Parathyroid adenoma (tissue), 2 donors: ENCODE data around the gene ENPP6.
"Not testable (repeated sequence)": the region's sequence is repeated elsewhere in the genome, so short reads cannot be mapped to it uniquely, and the experiment has no call there.

Experiments
- H2AFZ ChIP-seq: fragments of 300-600 bp; sonication (generic); one replicate; pipeline ENCODE4 v1.7.0; 2017; ENCODE audit warnings: antibody characterized with exemption, mild to moderate bottlenecking
- H3K27ac ChIP-seq: fragments of 300-600 bp; sonication (generic); one replicate; pipeline ENCODE4 v1.7.0; 2017
- H3K27me3 ChIP-seq: fragments of 300-600 bp; sonication (generic); one replicate; pipeline ENCODE4 v1.7.0; 2017; ENCODE audit warnings: low read length; ENCODE audit not compliant: control insufficient read depth, insufficient read depth
- H3K36me3 ChIP-seq: fragments of 300-600 bp; sonication (generic); one replicate; pipeline ENCODE4 v1.7.0; 2017; ENCODE audit warnings: low read length; ENCODE audit not compliant: control insufficient read depth, insufficient read depth
- H3K4me1 ChIP-seq: fragments of 300-600 bp; sonication (generic); one replicate; pipeline ENCODE4 v1.7.0; 2017; ENCODE audit warnings: control low read depth
- H3K4me2 ChIP-seq: fragments of 300-600 bp; sonication (generic); one replicate; pipeline ENCODE4 v1.7.0; 2017; ENCODE audit warnings: low read length
- H3K4me3 ChIP-seq: fragments of 300-600 bp; sonication (generic); one replicate; pipeline ENCODE4 v1.7.0; 2017; ENCODE audit warnings: low read depth, low read length
- H3K79me2 ChIP-seq: fragments of 300-600 bp; sonication (generic); one replicate; pipeline ENCODE4 v1.7.0; 2017; ENCODE audit warnings: control low read depth
- H3K9ac ChIP-seq: fragments of 300-600 bp; sonication (generic); one replicate; pipeline ENCODE4 v1.7.0; 2017; ENCODE audit warnings: mild to moderate bottlenecking
- H3K9me3 ChIP-seq: fragments of 300-600 bp; sonication (generic); one replicate; pipeline ENCODE4 v1.7.0; 2017; ENCODE audit warnings: low read length; ENCODE audit not compliant: control insufficient read depth
- TF ChIP-seq, protein P1 (sequence below): fragments of 300-600 bp; sonication (generic); IDR thresholded peaks from one replicate; pipeline ENCODE4 v1.7.0; 2017; ENCODE audit warnings: antibody characterized with exemption, mild to moderate bottlenecking
- donor health status: primary hyperparathyroidism.

Gene ENPP6

DNA sequence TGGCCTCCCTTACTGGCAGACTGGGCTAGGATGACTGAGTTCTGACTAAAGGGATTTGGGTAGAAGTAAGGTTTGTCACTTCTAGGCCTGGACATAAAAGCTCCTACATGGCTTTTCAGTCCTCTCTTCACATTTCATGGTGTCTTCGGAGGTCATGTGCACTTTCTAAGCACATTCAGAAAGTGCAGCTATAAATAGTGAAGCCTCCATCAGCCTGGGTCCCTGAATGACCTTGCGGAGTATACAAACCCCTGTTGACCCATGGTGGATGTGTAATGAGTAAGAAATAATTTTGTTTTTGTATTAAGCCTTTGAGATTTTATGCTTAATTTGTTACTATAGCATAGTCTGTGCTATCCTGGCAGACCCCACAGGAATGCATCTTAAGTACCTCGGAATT is 158.6 kb downstream of the ENPP6 start:
- Histone ChIP-seq H3K27me3 (no peaks in the 10 kb centered on the region), H3K4me3 (no peak overlapping the region), H3K79me2 (no peaks in the 10 kb centered on the region), H3K36me3 (no peaks in the 10 kb centered on the region), H2AFZ (no peak overlapping the region), H3K9ac (no peak overlapping the region), H3K27ac (no peak overlapping the region), H3K4me2 (no peak overlapping the region), H3K9me3 (no peaks in the 10 kb centered on the region), H3K4me1 (no peaks in the 10 kb centered on the region)
- TF ChIP-seq, protein P1, sequence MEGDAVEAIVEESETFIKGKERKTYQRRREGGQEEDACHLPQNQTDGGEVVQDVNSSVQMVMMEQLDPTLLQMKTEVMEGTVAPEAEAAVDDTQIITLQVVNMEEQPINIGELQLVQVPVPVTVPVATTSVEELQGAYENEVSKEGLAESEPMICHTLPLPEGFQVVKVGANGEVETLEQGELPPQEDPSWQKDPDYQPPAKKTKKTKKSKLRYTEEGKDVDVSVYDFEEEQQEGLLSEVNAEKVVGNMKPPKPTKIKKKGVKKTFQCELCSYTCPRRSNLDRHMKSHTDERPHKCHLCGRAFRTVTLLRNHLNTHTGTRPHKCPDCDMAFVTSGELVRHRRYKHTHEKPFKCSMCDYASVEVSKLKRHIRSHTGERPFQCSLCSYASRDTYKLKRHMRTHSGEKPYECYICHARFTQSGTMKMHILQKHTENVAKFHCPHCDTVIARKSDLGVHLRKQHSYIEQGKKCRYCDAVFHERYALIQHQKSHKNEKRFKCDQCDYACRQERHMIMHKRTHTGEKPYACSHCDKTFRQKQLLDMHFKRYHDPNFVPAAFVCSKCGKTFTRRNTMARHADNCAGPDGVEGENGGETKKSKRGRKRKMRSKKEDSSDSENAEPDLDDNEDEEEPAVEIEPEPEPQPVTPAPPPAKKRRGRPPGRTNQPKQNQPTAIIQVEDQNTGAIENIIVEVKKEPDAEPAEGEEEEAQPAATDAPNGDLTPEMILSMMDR = no peak

DNA sequence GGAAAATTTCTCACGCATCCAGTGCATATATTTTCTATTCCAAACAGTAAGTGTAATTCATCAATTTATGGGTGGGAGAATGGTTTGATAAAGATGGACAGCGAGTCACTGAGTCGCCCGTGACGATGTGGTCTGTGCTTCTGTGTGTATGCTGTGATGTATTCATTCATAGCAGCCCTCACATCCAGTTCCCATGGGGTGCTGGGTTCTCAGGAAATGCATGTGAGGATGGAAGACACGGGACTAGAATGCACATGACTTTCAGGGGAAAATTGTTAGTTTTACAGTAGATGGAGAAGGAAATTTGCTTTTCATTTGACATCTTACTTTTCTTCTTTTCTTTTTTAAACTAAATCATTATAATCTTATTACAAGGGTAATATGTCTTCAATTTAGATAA is 159.6 kb downstream of the ENPP6 start:
- H3K27ac ChIP-seq = no peak overlapping the region
- H3K9ac ChIP-seq = no peak overlapping the region
- no peaks in the 10 kb centered on the region for H3K79me2 ChIP-seq
- no peaks in the 10 kb centered on the region for H3K9me3 ChIP-seq
- no peaks in the 10 kb centered on the region for H3K36me3 ChIP-seq
- TF ChIP-seq, protein P1 = no peak
- H3K4me2 ChIP-seq = no peak overlapping the region
- H3K4me1 ChIP-seq = no peaks in the 10 kb centered on the region
- H2AFZ ChIP-seq = no peak overlapping the region
- H3K4me3 ChIP-seq = no peak overlapping the region
- no peaks in the 10 kb centered on the region for H3K27me3 ChIP-seq

DNA sequence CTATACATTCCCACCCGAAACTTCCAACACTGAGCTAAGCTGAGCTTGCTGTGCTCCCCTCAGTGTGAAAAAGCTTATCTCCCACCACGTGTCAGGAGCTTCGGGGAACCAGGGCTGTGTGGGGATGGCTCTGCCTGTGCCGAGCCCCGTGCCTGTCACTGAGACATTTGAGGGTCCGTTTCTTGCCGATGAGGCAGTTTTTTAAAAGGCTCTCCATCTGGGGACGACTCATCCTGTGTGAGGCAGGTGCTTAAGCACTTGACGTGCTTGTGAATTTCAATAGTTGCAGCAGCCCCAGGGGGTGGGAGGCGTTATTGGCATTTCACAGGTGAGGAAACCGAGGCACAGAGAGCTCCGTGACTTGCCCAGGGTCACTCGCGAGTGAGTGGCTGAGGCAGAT is 160.8 kb downstream of the ENPP6 start:
- TF ChIP-seq, protein P1 = no peak

DNA sequence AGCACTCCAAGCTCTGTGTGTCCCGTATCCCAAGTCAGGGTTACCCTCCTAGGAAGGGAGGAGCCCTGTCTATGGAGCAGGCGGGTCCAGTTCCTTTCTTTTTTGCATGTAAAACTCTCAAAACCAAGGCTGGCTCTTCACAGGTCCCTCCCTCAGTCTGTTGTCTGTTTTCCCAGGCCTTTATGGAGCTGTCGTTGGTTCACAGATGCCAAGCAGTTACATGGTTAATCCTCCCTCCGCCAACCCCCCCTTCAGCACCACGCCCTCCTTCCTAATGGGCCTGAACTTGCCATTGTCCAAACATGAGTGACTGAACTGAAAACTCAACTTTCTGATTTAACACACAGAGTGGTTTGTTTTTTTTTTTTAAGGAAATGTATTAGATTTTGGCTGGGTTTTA is 164.2 kb downstream of the ENPP6 start:
- Histone ChIP-seq H3K4me1 (no peaks in the 10 kb centered on the region), H3K79me2 (no peaks in the 10 kb centered on the region), H3K9me3 (no peaks in the 10 kb centered on the region), H3K9ac (no peak overlapping the region), H3K4me2 (no peak overlapping the region), H3K36me3 (no peaks in the 10 kb centered on the region), H2AFZ (no peak overlapping the region), H3K27ac (no peak overlapping the region), H3K27me3 (no peaks in the 10 kb centered on the region), H3K4me3 (no peak overlapping the region)
- TF ChIP-seq, protein P1 = no peak

More for the DNA sequence above, 160.8 kb downstream of the ENPP6 start:
- Histone ChIP-seq H2AFZ (no peak overlapping the region), H3K4me2 (no peak overlapping the region), H3K4me1 (no peaks in the 10 kb centered on the region), H3K79me2 (no peaks in the 10 kb centered on the region), H3K9ac (no peak overlapping the region), H3K9me3 (no peaks in the 10 kb centered on the region), H3K4me3 (no peak overlapping the region), H3K36me3 (no peaks in the 10 kb centered on the region), H3K27ac (no peak overlapping the region), H3K27me3 (no peaks in the 10 kb centered on the region)

DNA sequence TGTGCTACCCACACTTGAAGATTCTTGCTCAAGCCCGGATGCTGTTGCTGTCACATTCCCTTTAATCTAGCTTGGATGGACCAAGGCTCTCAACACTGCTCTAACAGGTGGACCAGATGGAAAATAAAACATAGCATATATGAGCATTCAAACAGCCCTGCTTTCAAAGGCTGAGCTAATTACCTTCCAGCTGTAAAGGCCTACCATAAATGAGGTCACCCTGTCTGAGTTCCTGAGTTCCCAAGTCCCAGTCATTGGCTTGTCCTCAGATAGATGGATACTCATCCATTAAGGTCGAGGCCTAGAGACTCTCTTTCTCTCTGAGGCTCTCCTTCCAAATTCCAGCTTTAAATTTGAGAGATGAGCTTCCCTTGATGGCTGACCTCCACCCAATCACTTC is 165.1 kb downstream of the ENPP6 start:
- H3K9ac ChIP-seq = no peak overlapping the region
- no peak overlapping the region for H3K27ac ChIP-seq
- H3K36me3 ChIP-seq = no peaks in the 10 kb centered on the region
- no peaks in the 10 kb centered on the region for H3K79me2 ChIP-seq
- H3K27me3 ChIP-seq = no peaks in the 10 kb centered on the region
- no peak overlapping the region for H3K4me2 ChIP-seq
- TF ChIP-seq, protein P1 = no peak
- no peaks in the 10 kb centered on the region for H3K9me3 ChIP-seq
- H3K4me1 ChIP-seq = no peaks in the 10 kb centered on the region
- no peak overlapping the region for H2AFZ ChIP-seq
- no peak overlapping the region for H3K4me3 ChIP-seq

DNA sequence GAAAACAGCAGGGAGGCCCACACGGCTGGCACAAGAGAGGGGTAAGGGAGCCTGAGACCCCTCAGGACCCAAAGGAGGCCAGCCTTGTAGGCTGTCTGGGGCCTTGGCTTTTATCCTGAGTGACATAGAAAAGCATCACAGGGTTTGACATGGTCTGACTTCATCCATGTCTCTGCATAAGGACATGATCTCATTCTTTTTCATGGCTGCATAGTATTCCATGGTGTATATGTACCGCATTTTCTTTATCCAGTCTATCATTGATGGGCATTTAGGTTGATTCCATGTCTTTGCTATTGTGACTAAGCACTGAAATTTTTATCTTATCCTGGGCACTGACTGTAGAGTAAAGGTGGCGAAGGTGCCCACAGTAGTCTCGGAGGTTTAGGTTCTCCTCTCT is 166.4 kb downstream of the ENPP6 start:
- H3K9me3 ChIP-seq, H2AFZ ChIP-seq, H3K9ac ChIP-seq, H3K36me3 ChIP-seq, H3K4me2 ChIP-seq, H3K4me1 ChIP-seq, H3K27me3 ChIP-seq, H3K27ac ChIP-seq, H3K4me3 ChIP-seq, H3K79me2 ChIP-seq: not testable (repeated sequence)
